B cell (primary cell): ENCODE results near the gene NR4A3. TPM values are rescaled to one million over a fixed set of nuclear protein-coding genes. Genes with fewer than 3 reads are reported as not detected.

Experiments used
- ATAC-seq: fragments of 200-7000 bp; cut with Tn5 transposase; one replicate; pipeline ENCODE4 v1.10.0; 2021; ENCODE audit warnings: low read depth, mild to moderate bottlenecking, moderate number of reproducible peaks, moderate library complexity
- CTCF ChIA-PET: fragments of 350-600 bp; sonication (Branson Sonifier 250); formaldehyde crosslinking; loops from one replicate; lab custom pipeline; 2021; ENCODE audit warnings: antibody characterized with exemption, inconsistent platforms; lab: Charles Lee
- POLR2A ChIA-PET: fragments of 350-600 bp; sonication (Branson Sonifier 250); formaldehyde crosslinking; loops from one replicate; lab custom pipeline; 2021; ENCODE audit warnings: antibody characterized with exemption; lab: Charles Lee
- DNase-seq: peaks from one replicate; pipeline ENCODE4 v3.0.0; 2013
- H2AFZ ChIP-seq: 2 replicates; pipeline ENCODE4 v1.6.1; 2012; ENCODE audit warnings: mild to moderate bottlenecking, low read depth, low read length; ENCODE audit not compliant: insufficient read depth, poor library complexity, severe bottlenecking
- H3K27ac ChIP-seq, 2 donors: 1 replicate in 1 of 2; 2 replicates in 1 of 2; pipeline ENCODE4 v1.5.1; 2012 to 2013; ENCODE audit warnings: low read length in 2 of 2, mild to moderate bottlenecking in 2 of 2, moderate library complexity in 1 of 2
- H3K27me3 ChIP-seq, 4 experiments: fragments of 200-600 bp in 1 of 4; sonication (generic) in 1 of 4; replicated peaks in 1 of 4; 1 replicate in 2 of 4; 2 replicates in 2 of 4; pipeline versions ENCODE4 v1.6.1 to v1.7.0; 2013 to 2016; ENCODE audit warnings: low read length in 3 of 4, mild to moderate bottlenecking in 2 of 4, mixed read lengths in 1 of 4, moderate library complexity in 1 of 4; ENCODE audit not compliant: insufficient read depth in 4 of 4, control insufficient read depth in 3 of 4; ENCODE audit errors: control extremely low read depth in 1 of 4
- H3K36me3 ChIP-seq, 2 experiments: replicated peaks in 1 of 2; 1 replicate in 1 of 2; 2 replicates in 1 of 2; pipeline versions ENCODE4 v1.6.1 to v1.7.1; 2013; ENCODE audit warnings: low read length in 1 of 2; ENCODE audit not compliant: insufficient read depth in 2 of 2, control insufficient read depth in 1 of 2; ENCODE audit errors: control extremely low read depth in 1 of 2, extremely low read depth in 1 of 2
- H3K4me1 ChIP-seq, 2 donors: fragments of 200-600 bp in 1 of 2; sonication (generic) in 1 of 2; 1 replicate in 1 of 2; 2 replicates in 1 of 2; pipeline versions ENCODE4 v1.5.1 to v1.6.1; 2013 to 2017; ENCODE audit warnings: low read length in 2 of 2; ENCODE audit not compliant: control insufficient read depth in 2 of 2, insufficient read depth in 2 of 2
- H3K4me2 ChIP-seq: replicated peaks from 2 replicates; pipeline ENCODE3; 2012; ENCODE audit warnings: mild to moderate bottlenecking, low read depth, low read length; ENCODE audit not compliant: poor library complexity, severe bottlenecking
- H3K4me3 ChIP-seq, 5 experiments: fragments of 200-600 bp in 1 of 5; sonication (generic) in 1 of 5; 1 replicate in 3 of 5; 2 replicates in 2 of 5; pipeline versions ENCODE4 v1.5.1 to v1.7.0; 2011 to 2016; ENCODE audit warnings: low read length in 4 of 5, mild to moderate bottlenecking in 4 of 5, low read depth in 2 of 5, control low read depth in 1 of 5, moderate library complexity in 1 of 5; ENCODE audit not compliant: insufficient read depth in 1 of 5; ENCODE audit errors: control extremely low read depth in 1 of 5, extremely low read depth in 1 of 5
- H3K79me2 ChIP-seq: fragments of 200-600 bp; sonication (generic); one replicate; pipeline ENCODE4 v1.6.0; 2016; ENCODE audit warnings: low read length; ENCODE audit not compliant: control insufficient read depth, insufficient read depth
- H3K9ac ChIP-seq: fragments of 200-600 bp; sonication (generic); 2 replicates; pipeline ENCODE4 v1.6.1; 2017; ENCODE audit warnings: mild to moderate bottlenecking, low read length, moderate library complexity
- H3K9me3 ChIP-seq, 3 donors: one replicate each; pipeline versions ENCODE4 v1.6.1 to v1.7.1; 2013; ENCODE audit warnings: low read length in 2 of 3; ENCODE audit not compliant: control insufficient read depth in 2 of 3, insufficient read depth in 1 of 3; ENCODE audit errors: control extremely low read depth in 1 of 3
- H4K20me1 ChIP-seq: 2 replicates; pipeline ENCODE4 v1.6.0; 2012; ENCODE audit warnings: mild to moderate bottlenecking, low read length; ENCODE audit not compliant: insufficient read depth, control insufficient read depth, poor library complexity, severe bottlenecking
- H3K27ac Mint-ChIP-seq: one replicate; pipeline ENCODE4 v1.8.0; 2021; ENCODE audit warnings: mixed read lengths
- H3K27me3 Mint-ChIP-seq: one replicate; pipeline ENCODE4 v1.8.0; 2021; ENCODE audit warnings: mixed read lengths
- H3K4me1 Mint-ChIP-seq: one replicate; pipeline ENCODE4 v1.8.0; 2021; ENCODE audit warnings: mixed read lengths
- H3K4me3 Mint-ChIP-seq: one replicate; pipeline ENCODE4 v1.8.0; 2021; ENCODE audit warnings: mixed read lengths
- H3K9me3 Mint-ChIP-seq: one replicate; pipeline ENCODE4 v1.8.0; 2022; ENCODE audit warnings: mixed read lengths; ENCODE audit not compliant: insufficient read depth
- EZH2 ChIP-seq: IDR thresholded peaks from 2 replicates; pipeline ENCODE4 v1.6.1; 2012; ENCODE audit warnings: borderline replicate concordance, low read depth, mild to moderate bottlenecking, moderate library complexity, low read length; ENCODE audit not compliant: insufficient read depth, poor library complexity, severe bottlenecking
- WGBS: methylation state at CpG from one replicate; pipeline ENCODE4 v1.1.5; 2013; ENCODE audit warnings: missing lambda C conversion rate; ENCODE audit not compliant: insufficient coverage; 5-methylcytosine and 5-hydroxymethylcytosine counted together
- intact Hi-C: fragments of 100-400 bp; cut with micrococcal nuclease; formaldehyde crosslinking; loops from one replicate; pipeline ENCODE4 v1.10.0; 2022
- polyA plus RNA-seq: library from polyadenylated mRNA; depleted of rRNA; stranded (reverse); fragments of >200 nt; gene quantifications from 2 replicates; pipeline ENCODE4 v1.2.3, GENCODE V29; 2012
- total RNA-seq, 2 donors: library from RNA; stranded (reverse); fragments of 120-200 nt in 1 of 2; gene quantifications; 1 replicate in 1 of 2; 2 replicates in 1 of 2; pipeline versions ENCODE4 v1.2.3 to v1.2.4, GENCODE V29; 2013 to 2022
- TF ChIP-seq, protein P1 (sequence below): fragments of 200-600 bp; IDR thresholded peaks from one replicate; pipeline ENCODE4 v1.8.0; 2022; ENCODE audit warnings: antibody characterized with exemption, mild to moderate bottlenecking

Gene NR4A3
- total and polyA plus RNA-seq, 2 donors (not counting 1 experiment from before 2014, with no cell fraction given): 2.5 to 20.1 TPM

DNA sequence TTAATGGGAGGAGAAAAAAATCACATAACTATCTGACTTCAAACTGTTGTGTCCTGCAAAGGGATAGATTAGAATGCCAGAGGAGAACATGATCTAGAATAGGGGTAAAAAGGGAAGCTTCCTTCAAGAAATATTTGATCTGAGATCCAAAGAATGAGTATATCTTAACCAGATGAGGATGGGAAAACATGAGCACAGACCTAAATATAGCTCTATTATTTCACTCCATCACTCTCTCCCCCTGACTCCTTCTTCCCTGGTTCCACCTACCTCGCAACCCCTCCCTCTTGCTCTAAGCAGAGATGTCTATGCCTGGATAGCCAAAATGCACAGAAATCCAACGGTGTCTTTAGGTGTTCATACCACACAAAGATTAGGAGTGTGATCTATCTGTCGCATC is 36.4 kb downstream of the NR4A3 start:
- POLR2A ChIA-PET: no interaction called here
- H3K4me3 ChIP-seq: no peak overlapping the region
- no peaks in the 10 kb centered on the region for H3K9me3 ChIP-seq
- H3K27ac Mint-ChIP-seq: no peak overlapping the region
- H3K36me3 ChIP-seq: no peaks in the 10 kb centered on the region
- no peaks in the 10 kb centered on the region for H3K27me3 ChIP-seq
- intact Hi-C loops: no loop called here
- no peaks in the 10 kb centered on the region for H3K9me3 Mint-ChIP-seq
- ATAC-seq (no peak), DNase-seq (no peak)
- no peak overlapping the region for H3K4me2 ChIP-seq
- WGBS: 100% methylated on average over 3 of the region's 3 CpGs
- no peak overlapping the region for H3K4me3 Mint-ChIP-seq
- H3K27ac ChIP-seq: no peak overlapping the region
- TF ChIP-seq, protein P1, sequence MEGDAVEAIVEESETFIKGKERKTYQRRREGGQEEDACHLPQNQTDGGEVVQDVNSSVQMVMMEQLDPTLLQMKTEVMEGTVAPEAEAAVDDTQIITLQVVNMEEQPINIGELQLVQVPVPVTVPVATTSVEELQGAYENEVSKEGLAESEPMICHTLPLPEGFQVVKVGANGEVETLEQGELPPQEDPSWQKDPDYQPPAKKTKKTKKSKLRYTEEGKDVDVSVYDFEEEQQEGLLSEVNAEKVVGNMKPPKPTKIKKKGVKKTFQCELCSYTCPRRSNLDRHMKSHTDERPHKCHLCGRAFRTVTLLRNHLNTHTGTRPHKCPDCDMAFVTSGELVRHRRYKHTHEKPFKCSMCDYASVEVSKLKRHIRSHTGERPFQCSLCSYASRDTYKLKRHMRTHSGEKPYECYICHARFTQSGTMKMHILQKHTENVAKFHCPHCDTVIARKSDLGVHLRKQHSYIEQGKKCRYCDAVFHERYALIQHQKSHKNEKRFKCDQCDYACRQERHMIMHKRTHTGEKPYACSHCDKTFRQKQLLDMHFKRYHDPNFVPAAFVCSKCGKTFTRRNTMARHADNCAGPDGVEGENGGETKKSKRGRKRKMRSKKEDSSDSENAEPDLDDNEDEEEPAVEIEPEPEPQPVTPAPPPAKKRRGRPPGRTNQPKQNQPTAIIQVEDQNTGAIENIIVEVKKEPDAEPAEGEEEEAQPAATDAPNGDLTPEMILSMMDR: no peak
- TF ChIP-seq EZH2: no peak
- peaks cover 3% of the 10 kb centered on the region for H3K27me3 Mint-ChIP-seq
- no peaks in the 10 kb centered on the region for H3K4me1 ChIP-seq
- no peaks in the 10 kb centered on the region for H3K79me2 ChIP-seq
- H3K4me1 Mint-ChIP-seq: no peaks in the 10 kb centered on the region
- no peak overlapping the region for H3K9ac ChIP-seq
- no peaks in the 10 kb centered on the region for H4K20me1 ChIP-seq
- CTCF ChIA-PET: interaction anchor here (0.6 kb wide), 1 partner anchor 674 kb away, joined by 3 read pairs; no protein-coding TSS in a partner anchor
- no peak overlapping the region for H2AFZ ChIP-seq

DNA sequence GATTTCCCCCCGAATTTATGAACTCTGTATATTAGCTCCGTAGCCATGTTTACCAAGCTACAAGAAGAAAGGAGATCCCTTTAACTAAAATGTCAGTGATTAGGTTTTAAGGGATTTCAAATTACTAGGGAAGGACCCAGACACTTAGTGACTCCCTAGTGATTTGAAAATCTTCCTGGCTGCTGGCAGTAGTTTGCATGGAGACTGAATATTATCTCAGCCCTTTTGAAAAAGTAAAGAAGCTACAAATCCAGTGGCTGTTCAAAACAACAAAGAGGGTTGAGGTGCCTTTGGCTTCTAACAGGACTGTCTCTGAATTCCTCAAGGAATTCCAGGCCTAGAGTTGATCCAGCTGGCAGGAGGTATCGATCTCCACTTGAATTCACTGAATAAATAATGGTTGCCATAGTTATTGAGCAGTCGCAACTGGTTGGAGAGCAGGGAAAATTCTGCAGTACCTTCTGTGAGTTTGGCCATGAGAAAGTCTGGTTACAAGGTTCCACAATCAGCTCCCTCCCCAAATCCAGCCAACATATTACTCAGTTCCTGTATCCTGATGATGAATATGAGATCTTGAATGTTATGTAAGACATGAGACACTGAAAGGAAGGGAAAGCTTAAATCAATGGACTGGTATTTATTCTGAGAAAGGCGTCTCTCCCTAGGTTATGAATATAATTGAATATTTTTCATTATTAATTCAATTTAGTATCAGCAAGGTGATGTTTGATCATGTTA is 37.7 kb downstream of the NR4A3 start:
- CTCF ChIA-PET: interaction anchor here (1.1 kb wide), 1 partner anchor 35 kb away, joined by 3 read pairs; no protein-coding TSS in a partner anchor
- POLR2A ChIA-PET: no interaction called here
- no peaks in the 10 kb centered on the region for H3K79me2 ChIP-seq
- H3K4me3 ChIP-seq: no peak overlapping the region
- intact Hi-C loops: no loop called here
- no peaks in the 10 kb centered on the region for H3K4me1 ChIP-seq
- no peaks in the 10 kb centered on the region for H3K9me3 Mint-ChIP-seq
- H3K27me3 Mint-ChIP-seq: peaks cover 3% of the 10 kb centered on the region
- no peaks in the 10 kb centered on the region for H3K27me3 ChIP-seq
- H3K4me1 Mint-ChIP-seq: no peaks in the 10 kb centered on the region
- ATAC-seq (no peak), DNase-seq (no peak)
- no peaks in the 10 kb centered on the region for H3K36me3 ChIP-seq
- H3K9ac ChIP-seq: no peak overlapping the region
- H3K4me3 Mint-ChIP-seq: no peak overlapping the region
- no peak overlapping the region for H2AFZ ChIP-seq
- H3K9me3 ChIP-seq: no peaks in the 10 kb centered on the region
- TF ChIP-seq, protein P1: no peak
- no peak for TF ChIP-seq EZH2
- H3K27ac Mint-ChIP-seq: no peak overlapping the region
- no peak overlapping the region for H3K27ac ChIP-seq
- 100% methylated on average over 1 of the region's 5 CpGs for WGBS
- no peak overlapping the region for H3K4me2 ChIP-seq
- no peaks in the 10 kb centered on the region for H4K20me1 ChIP-seq
